ENCODE measurements around the gene TULP4.
"Not testable (repeated sequence)": the region's sequence is repeated elsewhere in the genome, so short reads cannot be mapped to it uniquely, and the experiment has no call there.

Gene TULP4

DNA sequence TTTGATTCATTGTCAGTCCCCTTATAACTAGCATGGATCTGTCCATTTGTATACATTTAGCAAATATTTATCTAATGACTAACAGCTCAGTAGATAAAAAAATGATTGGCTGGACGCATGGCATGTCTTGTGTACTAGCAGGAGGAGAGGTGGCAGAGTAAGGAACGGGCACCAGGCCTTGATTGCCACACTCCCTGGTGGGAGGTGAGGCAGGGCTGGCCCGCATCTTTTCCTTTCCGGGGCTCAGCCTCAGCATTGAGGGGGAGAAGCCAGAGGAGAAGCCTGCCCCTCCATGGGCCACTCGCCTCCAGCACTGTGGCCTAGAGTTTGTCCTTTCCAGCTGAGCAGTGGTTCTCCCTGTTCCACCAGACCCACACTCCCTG is 162.7 kb downstream of the TULP4 start:
- no peak for DNase-seq

GRCh38 chr6:158475344-158476302 is 163.4 kb downstream of the TULP4 start:
- DNase-seq, result no peak

- DNase-seq, result no peak
These were observed 164.1 kb downstream of the TULP4 start for GRCh38 chr6:158476389-158476788.

DNA sequence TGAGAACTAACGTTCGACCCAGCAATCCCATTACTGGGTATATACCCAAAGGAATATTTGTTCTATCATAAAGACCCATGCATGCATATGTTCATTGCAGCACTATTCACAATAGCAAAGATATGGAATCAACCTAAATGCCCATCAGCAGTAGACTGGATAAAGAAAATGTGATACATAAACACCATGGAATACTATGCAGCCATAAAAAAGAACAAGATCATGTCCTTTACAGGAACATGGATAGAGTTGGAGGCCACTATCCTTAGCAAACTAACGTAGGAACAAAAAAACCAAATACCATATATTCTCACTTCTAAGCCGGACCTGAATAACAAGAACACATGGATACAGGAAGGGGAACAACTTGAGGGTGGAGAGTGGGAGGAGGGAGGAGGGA is 165.5 kb downstream of the TULP4 start:
- not testable (repeated sequence) for DNase-seq

DNA sequence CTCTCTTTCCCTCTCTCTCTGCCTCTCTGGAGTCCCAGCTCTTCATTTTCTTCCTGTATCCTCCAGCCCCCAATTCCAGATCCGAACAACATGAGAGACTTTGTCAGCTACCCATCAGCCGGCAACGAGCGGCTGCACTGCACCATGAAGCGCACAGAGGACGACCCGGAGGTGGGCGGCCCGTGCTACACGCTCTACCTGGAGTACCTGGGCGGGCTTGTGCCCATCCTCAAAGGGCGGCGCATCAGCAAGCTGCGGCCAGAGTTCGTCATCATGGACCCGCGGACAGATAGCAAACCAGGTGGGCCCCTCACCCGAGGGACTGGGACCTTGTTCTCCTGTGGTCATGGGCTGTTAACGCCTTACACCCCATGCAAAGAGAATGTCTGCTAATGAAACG is 168.7 kb downstream of the TULP4 start:
- no peak for DNase-seq

- no peak for DNase-seq
These were observed 169.6 kb downstream of the TULP4 start for GRCh38 chr6:158481690-158482473.

DNA sequence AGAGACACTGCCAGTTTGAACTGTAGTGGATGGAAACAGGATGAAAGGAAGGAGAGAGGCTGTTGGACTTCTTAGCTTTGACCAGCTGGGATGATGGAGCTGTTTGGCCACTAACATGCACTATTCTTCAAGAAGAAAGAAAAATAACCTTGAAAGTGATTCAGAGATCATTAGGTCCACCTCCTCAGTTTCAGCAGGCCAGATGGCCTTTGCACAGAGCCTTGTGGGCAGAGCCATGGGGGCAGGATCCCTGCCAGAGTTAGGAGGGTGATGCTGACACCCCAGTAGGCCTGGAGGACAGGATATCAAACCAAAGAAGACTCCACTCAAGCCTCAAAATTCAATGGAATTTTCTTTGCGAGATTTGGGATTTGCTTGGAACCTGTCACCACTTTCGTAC is 173.2 kb downstream of the TULP4 start:
- no peak for DNase-seq

DNA sequence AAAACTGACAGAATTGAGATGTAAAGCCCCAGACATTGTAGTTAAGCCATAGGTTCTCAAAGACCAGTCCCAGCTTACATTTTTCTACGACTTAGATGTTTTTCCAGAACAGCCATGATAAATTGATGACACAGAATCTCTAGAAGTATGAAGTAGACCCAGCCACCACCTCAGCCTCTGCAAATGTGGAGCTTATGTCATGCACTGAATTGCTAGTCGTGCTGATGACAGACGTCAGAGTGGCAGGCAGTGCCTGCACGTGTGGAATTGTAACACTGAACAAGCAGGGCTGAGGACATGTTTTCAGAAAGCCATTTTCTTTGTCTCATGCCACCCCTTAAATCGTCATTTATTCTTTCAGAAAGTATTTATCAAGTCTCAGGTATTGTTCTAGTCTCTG is 175.2 kb downstream of the TULP4 start:
- DNase-seq, result no peak

GRCh38 chr6:158488065-158488464 is 175.8 kb downstream of the TULP4 start:
- DNase-seq, result peak; percentile 38

GRCh38 chr6:158489441-158489840 is 177.2 kb downstream of the TULP4 start:
- DNase-seq, result no peak

DNA sequence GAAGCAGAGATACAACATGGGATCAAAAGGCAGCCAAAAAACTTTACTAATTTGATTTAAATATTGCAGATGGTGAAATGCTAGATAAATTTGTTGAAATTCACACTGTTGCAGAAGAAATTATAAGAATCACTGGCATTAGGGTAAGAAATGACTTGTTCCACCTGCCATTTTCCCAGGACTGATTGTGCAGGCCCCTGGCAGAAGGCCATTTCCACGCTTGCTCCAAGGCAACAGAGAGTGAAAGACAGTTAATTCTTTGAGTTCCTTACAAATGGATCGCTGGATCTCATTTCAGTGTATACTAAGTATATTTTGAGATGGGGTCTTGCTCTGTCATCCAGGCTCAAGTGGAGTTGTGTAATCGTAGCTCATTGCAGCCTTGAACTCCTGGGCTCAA is 180.6 kb downstream of the TULP4 start:
- no peak for DNase-seq

DNA sequence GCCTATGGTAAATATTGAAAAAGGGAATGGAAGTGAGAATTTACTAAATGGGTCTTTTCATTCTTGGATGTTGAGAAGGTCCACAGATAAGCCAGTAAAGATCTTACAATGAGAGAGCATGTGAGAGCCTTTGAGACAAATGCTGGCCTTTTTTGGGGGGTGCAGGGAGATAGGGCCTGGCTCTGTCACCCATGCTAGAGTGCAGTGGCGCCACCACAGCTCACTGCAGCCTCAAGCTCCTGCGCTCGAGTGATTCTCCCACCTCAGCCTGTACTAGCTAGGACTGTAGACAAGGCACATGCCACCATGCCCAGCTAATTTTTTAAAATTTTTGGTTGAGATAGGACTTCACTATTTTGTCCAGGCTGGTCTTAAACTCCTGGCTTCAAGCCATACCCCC is 184.4 kb downstream of the TULP4 start:
- no peak for DNase-seq

- no peak for DNase-seq
These were observed 185.4 kb downstream of the TULP4 start for GRCh38 chr6:158497620-158498019.

DNA sequence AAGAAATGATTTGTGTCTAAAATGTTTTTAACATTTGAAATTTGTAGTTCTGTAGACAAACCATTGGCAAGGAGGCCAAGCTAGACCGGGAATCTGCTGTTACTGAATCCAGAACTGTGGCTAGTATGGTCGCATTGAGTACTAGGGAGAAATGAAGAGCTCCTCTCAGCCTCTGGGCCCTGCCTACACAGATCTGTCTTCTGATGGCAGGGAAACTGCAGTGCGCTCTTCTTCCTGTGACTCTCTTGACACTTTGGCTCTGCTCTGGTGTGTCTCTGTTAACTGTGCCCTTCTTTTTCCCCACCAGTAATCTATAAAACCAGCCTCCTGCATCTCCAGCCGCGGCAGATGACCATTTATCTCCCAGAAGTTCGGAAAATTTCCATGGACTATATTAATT is 186.1 kb downstream of the TULP4 start:
- no peak for DNase-seq

- no peak for DNase-seq
These were observed 187.3 kb downstream of the TULP4 start for GRCh38 chr6:158499601-158500000.

DNA sequence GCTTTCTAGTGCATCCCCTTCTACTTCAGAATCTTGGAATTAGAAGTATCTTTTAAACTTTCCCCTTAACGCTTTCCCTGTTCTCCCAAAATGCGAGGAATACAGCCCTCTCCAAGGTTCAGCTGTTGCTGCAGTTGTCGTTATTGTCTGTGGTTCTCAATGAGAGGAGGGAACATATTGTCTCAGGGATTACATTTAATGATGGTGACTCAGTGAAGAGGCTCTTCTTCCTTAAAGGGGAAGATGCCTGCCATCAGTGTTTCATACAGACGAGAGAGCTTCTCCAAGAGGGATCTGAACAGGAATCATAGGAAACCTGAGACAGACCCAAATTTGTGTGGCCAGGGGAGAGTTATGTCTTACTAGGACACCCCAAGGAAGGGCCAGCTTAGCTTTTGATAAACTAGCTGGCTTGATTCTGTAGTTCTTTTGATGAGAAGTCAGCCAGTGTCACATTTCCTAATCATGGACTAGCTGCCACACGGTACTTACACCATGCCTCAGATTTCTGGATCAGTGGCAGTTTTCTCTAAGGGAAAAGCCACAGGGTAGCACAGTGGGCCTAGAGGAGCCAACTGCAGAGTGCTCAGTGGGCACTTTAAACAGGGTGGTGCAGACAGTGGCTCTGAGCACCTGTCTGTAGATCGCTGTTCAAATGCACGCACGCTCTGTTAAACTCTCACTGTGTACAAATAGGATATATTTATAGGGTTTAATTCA is 187.9 kb downstream of the TULP4 start:
- no peak for DNase-seq

DNA sequence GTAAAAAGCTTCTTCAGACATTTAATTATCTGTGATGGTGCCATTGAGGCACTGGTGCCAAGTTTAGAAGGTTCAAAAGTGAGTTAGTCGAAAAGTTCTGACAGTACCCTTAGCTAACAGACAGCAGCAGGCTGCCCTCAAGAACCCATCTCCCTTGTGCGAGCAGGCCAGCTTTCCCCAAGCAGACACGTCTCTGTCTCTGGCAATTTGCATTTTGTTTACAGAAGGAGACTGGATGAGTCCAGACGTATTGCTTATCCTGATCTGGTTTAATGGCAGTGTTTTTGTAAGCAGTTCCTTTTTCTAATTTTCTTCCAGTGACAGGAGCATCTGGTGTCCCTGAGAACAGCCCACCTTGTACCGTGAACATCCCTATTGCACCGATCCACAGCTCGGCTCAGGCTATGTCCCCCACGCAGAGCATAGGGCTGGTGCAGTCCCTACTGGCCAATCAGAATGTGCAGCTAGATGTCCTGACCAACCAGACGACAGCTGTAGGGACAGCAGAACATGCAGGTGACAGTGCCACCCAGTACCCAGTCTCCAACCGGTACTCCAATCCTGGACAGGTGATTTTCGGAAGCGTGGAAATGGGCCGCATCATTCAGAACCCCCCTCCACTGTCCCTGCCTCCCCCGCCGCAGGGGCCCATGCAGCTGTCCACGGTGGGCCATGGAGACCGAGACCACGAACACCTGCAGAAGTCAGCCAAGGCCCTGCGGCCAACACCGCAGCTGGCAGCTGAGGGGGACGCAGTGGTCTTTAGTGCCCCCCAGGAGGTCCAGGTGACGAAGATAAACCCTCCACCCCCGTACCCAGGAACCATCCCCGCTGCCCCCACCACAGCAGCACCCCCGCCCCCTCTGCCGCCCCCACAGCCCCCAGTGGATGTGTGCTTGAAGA is 189.3 kb downstream of the TULP4 start:
- no peak for DNase-seq

DNA sequence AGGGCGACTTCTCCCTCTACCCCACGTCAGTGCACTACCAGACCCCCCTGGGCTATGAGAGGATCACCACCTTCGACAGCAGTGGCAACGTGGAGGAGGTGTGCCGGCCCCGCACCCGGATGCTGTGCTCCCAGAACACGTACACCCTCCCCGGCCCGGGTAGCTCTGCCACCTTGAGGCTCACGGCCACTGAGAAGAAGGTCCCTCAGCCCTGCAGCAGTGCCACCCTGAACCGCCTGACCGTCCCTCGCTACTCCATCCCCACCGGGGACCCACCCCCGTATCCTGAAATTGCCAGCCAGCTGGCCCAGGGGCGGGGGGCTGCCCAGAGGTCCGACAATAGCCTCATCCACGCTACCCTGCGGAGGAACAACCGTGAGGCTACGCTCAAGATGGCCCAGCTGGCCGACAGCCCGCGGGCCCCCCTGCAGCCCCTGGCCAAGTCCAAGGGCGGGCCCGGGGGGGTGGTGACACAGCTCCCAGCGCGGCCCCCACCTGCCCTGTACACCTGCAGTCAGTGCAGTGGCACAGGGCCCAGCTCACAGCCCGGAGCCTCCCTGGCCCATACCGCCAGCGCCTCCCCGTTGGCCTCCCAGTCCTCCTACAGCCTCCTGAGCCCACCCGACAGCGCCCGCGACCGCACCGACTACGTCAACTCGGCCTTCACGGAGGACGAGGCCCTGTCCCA is 190.1 kb downstream of the TULP4 start:
- DNase-seq, result no peak

- no peak for DNase-seq
These were observed 191.0 kb downstream of the TULP4 start for GRCh38 chr6:158503222-158503621.

GRCh38 chr6:158503846-158504245 is 191.6 kb downstream of the TULP4 start:
- DNase-seq, result no peak

DNA sequence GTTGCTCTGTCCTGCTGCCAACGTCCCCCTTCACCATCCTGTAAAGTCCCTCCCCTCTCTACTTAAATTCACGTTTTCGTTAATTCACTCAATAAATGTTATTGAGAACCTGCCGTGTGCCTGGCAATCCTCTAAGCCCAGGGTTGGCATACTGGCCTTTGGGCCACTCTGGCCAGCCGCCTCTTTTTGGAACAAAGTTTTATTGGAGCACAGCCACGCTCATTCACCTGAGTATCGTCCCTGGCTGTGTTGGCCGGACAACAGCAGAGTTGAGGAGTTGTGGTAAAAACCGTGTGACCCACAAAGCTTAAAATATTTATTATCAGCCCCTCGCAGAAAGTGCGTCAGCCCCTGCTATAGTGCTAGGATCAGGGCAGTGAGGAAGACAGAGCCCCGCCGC is 192.9 kb downstream of the TULP4 start:
- DNase-seq, result no peak

GRCh38 chr6:158506601-158507000 is 194.3 kb downstream of the TULP4 start:
- no peak for DNase-seq
